ENCODE measurements around the gene ALDH3A1. TPM values are rescaled to one million over a fixed set of nuclear protein-coding genes. Genes with fewer than 3 reads are reported as not detected.

The ALDH3A1 gene
- total and polyA plus RNA-seq, 10 of the 15 experiments (the other 5 are each of a cell fraction or from before 2014, with no cell fraction given), result 0.20 TPM; not detected in 9

GRCh38 chr17:19796457-19796856, 48.4 kb upstream of the ALDH3A1 start:
- Histone ChIP-seq H3K4me1 (ENCODE audit: control insufficient read depth, insufficient read depth, low read length) (no peaks in the 10 kb centered on the region), H3K27me3 (replicated peaks in 1 of 2; ENCODE audit: control insufficient read depth in 2 of 2, insufficient read depth in 2 of 2, low read length in 1 of 2) (no peaks in the 10 kb centered on the region), H2AFZ (ENCODE audit: control insufficient read depth, low read depth, low read length) (no peak overlapping the region), H3K79me2 (ENCODE audit: control insufficient read depth, insufficient read depth, low read length) (no peaks in the 10 kb centered on the region), H3K4me2 (ENCODE audit: control insufficient read depth, insufficient read depth) (no peak overlapping the region), H3K9ac (ENCODE audit: control insufficient read depth, insufficient read depth, low read length) (no peak overlapping the region), H3K27ac (ENCODE audit: control insufficient read depth, insufficient read depth) (no peak overlapping the region), H3K36me3 (ENCODE audit: control insufficient read depth in 2 of 2, insufficient read depth in 2 of 2, low read length in 1 of 2) (no peaks in the 10 kb centered on the region), H3K9me3 (replicated peaks; ENCODE audit: control insufficient read depth, insufficient read depth, low read length) (peaks cover 4% of the 10 kb centered on the region; the same call in 2 of the 3 replicates), H4K20me1 (ENCODE audit: control insufficient read depth, insufficient read depth) (no peaks in the 10 kb centered on the region), H3K4me3 (no peak overlapping the region)
- in situ Hi-C loops (cut with MboI) (no loop called here), intact Hi-C loops (cut with micrococcal nuclease; ENCODE audit: unreplicated experiment) (no loop called here)
- DNase-seq (ENCODE audit: low read depth, low spot score) (no peak), FAIRE-seq (no peak), ATAC-seq (no peak)
- 83% methylated on average over 4 of the region's 4 CpGs for WGBS (ENCODE audit: insufficient coverage, insufficient replicate concordance, low lambda C conversion rate, missing lambda C conversion rate)
- ChIA-PET POLR2A (no interaction called here), SMC1A (ENCODE audit: uncharacterized antibody, unreplicated experiment) (no interaction called here), RAD21 (ENCODE audit: unreplicated experiment) (no interaction called here), CTCF (no interaction called here)
- no TSS peak for BruUV-seq (replicated peaks)
- TF ChIP-seq EP300 (IDR thresholded peaks at IDR 0.05; ENCODE audit: borderline replicate concordance in 1 of 2, control insufficient read depth in 1 of 2, low read depth in 2 of 2, low read length in 2 of 2), result no peak
- no peak for TF ChIP-seq ELK1 (IDR thresholded peaks at IDR 0.05; ENCODE audit: low read depth, low read length)
- TF ChIP-seq YY1 (IDR thresholded peaks at IDR 0.05; ENCODE audit: low read depth, low read length), result no peak

GRCh38 chr17:19791918-19792550, 43.9 kb upstream of the ALDH3A1 start:
- in situ Hi-C loops (cut with MboI), result no loop called here
- Histone ChIP-seq H3K4me1 (ENCODE audit: control insufficient read depth, insufficient read depth, low read length) (no peaks in the 10 kb centered on the region), H3K36me3 (ENCODE audit: control insufficient read depth in 2 of 2, insufficient read depth in 2 of 2, low read length in 1 of 2) (no peaks in the 10 kb centered on the region), H3K4me2 (ENCODE audit: control insufficient read depth, insufficient read depth) (no peak overlapping the region), H3K9me3 (replicated peaks; ENCODE audit: control insufficient read depth, insufficient read depth, low read length) (peaks cover 4% of the 10 kb centered on the region; the same call in 2 of the 3 replicates), H3K9ac (ENCODE audit: control insufficient read depth, insufficient read depth, low read length) (no peak overlapping the region), H3K27me3 (replicated peaks in 1 of 2; ENCODE audit: control insufficient read depth in 2 of 2, insufficient read depth in 2 of 2, low read length in 1 of 2) (no peaks in the 10 kb centered on the region), H2AFZ (ENCODE audit: control insufficient read depth, low read depth, low read length) (no peak overlapping the region), H4K20me1 (ENCODE audit: control insufficient read depth, insufficient read depth) (no peaks in the 10 kb centered on the region), H3K4me3 (no peak overlapping the region), H3K79me2 (ENCODE audit: control insufficient read depth, insufficient read depth, low read length) (no peaks in the 10 kb centered on the region), H3K27ac (ENCODE audit: control insufficient read depth, insufficient read depth) (no peak overlapping the region)
- RAD21 ChIA-PET (ENCODE audit: unreplicated experiment), result no interaction called here
- intact Hi-C loops (cut with micrococcal nuclease; ENCODE audit: unreplicated experiment), result no loop called here
- WGBS (ENCODE audit: insufficient coverage, insufficient replicate concordance, low lambda C conversion rate, missing lambda C conversion rate), result 74% methylated on average over 3 of the region's 3 CpGs
- CTCF ChIA-PET, result no interaction called here
- no TSS peak for BruUV-seq (replicated peaks)
- POLR2A ChIA-PET, result no interaction called here
- ATAC-seq, result no peak
- no peak for FAIRE-seq
- SMC1A ChIA-PET (ENCODE audit: uncharacterized antibody, unreplicated experiment), result no interaction called here
- no peak for DNase-seq (ENCODE audit: low read depth, low spot score)
- TF ChIP-seq RBBP5 (conservative IDR thresholded peaks at IDR 0.05), result no peak
- no peak for TF ChIP-seq MTA3 (IDR thresholded peaks at IDR 0.05; ENCODE audit: borderline replicate concordance, low read length)
- TF ChIP-seq ZNF687 (IDR thresholded peaks at IDR 0.05), result no peak
- no peak for TF ChIP-seq ATF7 (IDR thresholded peaks at IDR 0.05; ENCODE audit: low read depth)
- no peak for TF ChIP-seq STAT1 (conservative IDR thresholded peaks at IDR 0.05)
- no peak for TF ChIP-seq HDAC6 (IDR thresholded peaks at IDR 0.05; ENCODE audit: unreplicated experiment)
- no peak for TF ChIP-seq HCFC1 (IDR thresholded peaks at IDR 0.05; ENCODE audit: low read length)
- TF ChIP-seq USF2 (IDR thresholded peaks at IDR 0.05; ENCODE audit: borderline replicate concordance, low read depth, low read length), result no peak
- TF ChIP-seq BCL11A (IDR thresholded peaks at IDR 0.05; ENCODE audit: low read depth, low read length), result no peak

All from GM12878 (cell line).